Suppressor macrophage (primary cell): ENCODE data around the gene ARHGAP5.

Experiments
- DNase-seq, 4 experiments: peaks; one replicate each; pipeline ENCODE4 v3.0.0-alpha.2; 2020 to 2022

The ARHGAP5 gene

GRCh38 chr14:32183151-32184058 is 106.3 kb downstream of the ARHGAP5 start:
- no peak for DNase-seq

DNA sequence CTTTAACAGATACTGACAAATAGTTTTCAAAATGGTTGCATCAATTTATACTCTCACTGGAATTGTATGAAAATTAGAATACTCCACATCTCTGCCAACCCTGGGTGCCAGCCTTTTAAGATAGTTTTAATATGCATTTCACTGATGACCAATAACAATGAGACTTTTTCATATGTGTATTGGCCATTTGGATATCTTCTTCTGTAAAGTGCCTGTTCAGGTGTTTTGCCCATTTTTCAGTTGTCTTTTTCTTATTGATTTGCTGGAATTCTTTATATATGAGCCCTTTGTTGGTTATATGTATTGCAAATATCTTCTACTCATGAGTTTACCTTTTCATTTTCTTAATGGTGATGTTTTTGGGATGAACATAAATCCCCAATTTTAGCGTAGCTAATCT is 108.0 kb downstream of the ARHGAP5 start:
- no peak for DNase-seq

DNA sequence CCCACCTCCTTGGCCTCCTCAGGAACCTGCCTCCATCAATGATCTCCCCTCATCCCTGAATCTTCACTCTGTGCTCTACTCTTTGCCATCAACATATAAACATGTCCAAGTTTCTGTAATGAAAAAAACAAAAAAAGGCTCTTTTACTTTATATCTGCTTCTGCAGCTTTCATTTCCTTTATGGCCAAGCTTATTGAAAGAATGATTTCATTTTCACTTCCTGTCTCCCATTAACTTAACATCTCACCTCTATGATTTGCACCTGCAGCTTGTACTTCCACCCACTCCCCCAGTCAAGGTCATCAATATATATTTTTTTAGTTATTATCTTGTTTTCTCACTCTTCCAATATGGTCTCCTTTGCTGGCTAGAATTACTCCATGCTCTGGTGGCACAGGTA is 109.1 kb downstream of the ARHGAP5 start:
- no peak for DNase-seq

- DNase-seq = peak in 2 of 4 experiments; percentile 20 to 21
These were observed 112.7 kb downstream of the ARHGAP5 start for GRCh38 chr14:32189811-32190210.

GRCh38 chr14:32190673-32191072 is 113.6 kb downstream of the ARHGAP5 start:
- peak in 3 of 4 experiments; percentile 26 to 57 (median 36) for DNase-seq

GRCh38 chr14:32192712-32193373 is 115.7 kb downstream of the ARHGAP5 start:
- no peak for DNase-seq

DNA sequence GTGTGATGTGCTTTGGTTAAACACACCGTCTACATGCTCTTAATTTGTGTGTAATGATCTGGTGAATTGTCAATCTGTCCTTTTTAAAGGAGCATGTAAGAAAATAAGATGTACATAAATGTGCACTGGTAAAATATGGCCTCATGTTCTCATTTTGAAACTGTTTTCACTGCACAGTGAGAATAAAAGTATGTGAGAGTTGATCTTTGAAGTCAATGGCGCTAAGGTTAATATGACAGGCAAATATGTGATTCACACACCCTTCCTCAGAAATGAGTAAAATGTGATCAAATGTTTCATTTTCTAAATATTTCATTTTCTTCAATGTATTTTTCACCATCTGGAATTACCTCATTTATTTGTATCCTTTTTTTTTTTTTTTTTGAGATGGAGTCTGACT is 116.4 kb downstream of the ARHGAP5 start:
- no peak for DNase-seq

- peak in 2 of 4 experiments; percentile 41 to 57 for DNase-seq
These were observed 118.5 kb downstream of the ARHGAP5 start for GRCh38 chr14:32195636-32196035.

DNA sequence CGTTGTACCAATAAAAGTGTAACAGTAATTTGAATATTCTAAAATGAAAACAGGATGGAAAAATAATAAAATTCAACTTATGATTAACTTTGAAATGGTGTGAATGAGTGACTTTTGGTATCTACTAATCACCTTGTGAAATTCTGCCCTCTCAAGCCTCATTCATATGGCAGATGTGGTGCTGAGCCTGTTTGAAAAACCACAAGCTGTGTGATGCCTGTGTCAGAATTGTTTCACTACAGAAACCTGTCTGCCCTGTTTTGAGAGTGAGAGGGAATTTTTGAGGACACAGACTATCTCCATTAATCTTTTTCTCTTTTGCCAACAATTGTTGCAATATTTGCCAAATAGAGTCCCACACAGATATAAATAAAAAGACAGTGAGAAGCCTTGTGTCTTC is 120.8 kb downstream of the ARHGAP5 start:
- no peak for DNase-seq

GRCh38 chr14:32200368-32201192 is 123.5 kb downstream of the ARHGAP5 start:
- DNase-seq = peak in 2 of 4 experiments; percentile 52 to 61

- peak in 3 of 4 experiments; percentile 35 to 59 (median 44) for DNase-seq
These were observed 124.2 kb downstream of the ARHGAP5 start for GRCh38 chr14:32201193-32201815.

DNA sequence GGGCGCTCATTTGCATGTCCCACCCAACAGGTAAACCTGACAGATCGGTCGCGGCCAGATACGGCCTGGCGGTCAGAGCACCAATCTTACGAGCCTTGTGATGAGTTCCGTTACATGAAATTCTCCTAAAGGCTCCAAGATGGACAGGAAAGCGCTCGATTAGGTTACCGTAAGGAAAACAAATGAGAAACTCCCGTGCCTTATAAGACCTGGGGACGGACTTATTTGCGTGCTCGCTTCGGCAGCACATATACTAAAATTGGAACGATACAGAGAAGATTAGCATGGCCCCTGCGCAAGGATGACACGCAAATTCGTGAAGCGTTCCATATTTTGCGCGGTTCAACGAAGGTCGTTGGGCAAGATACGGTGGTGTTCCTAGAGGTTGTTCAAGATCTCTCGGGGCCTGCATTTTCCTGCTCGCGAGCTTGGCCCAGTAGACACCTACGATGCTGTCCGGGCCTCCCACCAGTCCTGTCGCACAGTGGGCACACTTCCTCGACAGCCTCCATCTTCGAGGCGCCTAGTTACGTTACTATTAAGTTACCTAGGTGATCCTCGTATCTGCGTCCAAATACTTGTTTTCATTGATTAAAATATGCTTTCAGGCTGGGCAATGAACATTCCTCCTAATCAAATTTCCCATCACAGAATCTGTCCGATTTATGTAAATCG is 124.8 kb downstream of the ARHGAP5 start, which contains the start of gene RNU6-7:
RNU6-7 (plus strand) TSS at position 230 of the 675 bp plus-strand sequence.
- DNase-seq = peak in 2 of 4 experiments; percentile 5 to 12

DNA sequence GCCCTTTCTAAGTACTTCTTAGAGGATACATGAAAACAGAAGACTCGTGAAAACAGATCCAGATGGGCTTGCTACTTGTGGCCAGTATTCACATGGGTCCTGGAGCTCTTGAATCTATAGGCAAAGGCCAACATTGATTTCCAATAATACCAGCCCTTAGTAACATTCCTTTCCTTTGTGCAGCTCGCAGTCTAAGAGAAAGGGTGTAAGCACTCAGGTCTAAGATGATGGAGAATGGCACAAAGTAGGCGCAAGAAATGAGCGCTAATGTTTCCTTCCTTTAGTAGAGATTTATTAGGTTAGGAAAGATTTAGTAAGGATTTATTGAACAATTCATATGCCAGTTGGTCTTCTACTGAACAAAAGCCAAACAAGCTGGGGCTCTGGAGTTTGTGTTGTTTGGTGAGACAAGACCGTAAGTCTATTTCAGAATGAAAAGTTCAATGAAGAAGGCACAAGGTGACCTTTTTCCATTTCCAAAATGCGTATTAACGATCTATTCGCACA is 125.4 kb downstream of the ARHGAP5 start:
- no peak for DNase-seq

DNA sequence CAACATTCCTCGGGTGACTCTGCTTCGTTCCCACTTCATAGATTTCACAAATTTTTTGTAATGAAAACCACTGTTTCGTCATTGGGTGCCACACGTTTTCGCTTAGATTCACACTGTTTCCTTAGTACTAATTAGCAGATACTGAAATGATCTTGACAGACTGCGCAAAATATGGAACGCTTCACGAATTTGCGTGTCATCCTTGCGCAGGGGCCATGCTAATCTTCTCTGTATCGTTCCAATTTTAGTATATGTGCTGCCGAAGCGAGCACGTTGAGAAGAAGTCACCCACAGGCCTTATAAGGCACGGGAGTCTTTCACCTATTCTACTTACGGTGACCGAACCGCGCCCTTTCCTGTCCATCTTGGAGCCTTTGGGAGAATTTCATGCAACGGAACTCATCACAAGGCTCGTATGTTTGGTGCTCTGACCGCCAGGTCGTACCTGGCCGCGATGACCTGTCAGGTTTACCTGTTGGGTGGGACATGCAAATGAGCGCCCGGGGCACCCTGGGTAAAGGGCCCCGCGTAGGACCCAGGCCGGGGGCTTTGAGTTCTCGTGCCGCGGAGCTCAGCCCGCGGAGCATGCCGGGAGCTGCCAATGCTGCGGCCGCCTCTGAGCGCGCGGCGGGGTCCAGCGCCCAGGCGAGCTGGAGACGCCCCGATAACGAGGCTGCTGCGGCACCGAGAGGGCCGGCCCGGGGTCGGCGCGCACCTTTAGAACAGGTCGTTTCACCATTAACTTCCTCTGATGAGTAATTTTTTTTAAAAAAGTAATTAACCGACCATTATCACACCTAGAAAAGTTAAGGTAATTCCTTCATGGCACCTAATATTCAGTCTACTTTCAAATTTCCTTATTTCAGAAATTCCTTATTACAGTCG is 126.1 kb downstream of the ARHGAP5 start, which contains the start of gene RNU6-8:
RNU6-8 (minus strand) TSS at position 272 of the 885 bp plus-strand sequence.
- DNase-seq = peak; percentile 49 to 80 (median 62)

DNA sequence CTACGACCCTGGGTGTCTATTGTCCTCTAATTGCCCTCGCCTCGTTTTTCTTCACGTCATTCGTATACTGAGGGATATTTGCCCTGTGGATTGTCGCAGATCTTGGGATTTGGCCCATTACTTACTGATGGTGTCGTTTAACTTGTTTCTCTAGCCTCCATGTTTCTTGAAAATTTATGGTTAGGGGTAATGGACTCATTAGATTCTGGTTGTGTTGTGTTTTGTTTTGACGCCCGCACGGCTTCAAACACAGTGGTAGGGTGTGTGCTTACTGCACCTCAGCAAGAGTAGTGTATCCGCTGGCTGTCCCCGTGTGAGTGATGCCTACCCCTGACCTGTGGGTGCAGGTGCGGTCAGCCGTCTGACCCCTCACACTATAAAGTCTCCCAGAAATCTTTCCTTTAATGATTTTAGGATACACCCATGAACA is 126.8 kb downstream of the ARHGAP5 start:
- DNase-seq = no peak

- DNase-seq = no peak
These were observed 128.4 kb downstream of the ARHGAP5 start for GRCh38 chr14:32205554-32205953.

DNA sequence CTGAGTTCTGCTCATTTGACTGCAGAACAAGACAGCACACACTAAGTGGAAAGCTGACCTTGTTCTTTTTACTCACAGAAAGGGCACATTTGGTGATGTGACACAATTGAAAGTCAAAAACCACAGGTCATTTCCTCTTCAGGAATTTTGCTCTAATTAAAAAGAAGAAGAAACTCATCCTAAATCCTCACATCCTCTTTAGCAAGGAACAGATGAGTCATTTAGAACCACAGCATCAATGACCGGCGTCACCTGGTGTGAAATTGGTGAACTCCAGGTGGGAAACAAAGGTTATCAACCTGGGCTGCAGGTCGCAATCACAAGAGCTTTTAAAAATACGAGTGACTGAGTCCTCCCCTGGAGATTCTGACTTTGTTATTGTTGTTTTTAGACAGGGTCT is 128.9 kb downstream of the ARHGAP5 start:
- peak; percentile 10 to 75 (median 42) for DNase-seq

GRCh38 chr14:32206552-32206951 is 129.4 kb downstream of the ARHGAP5 start:
- no peak for DNase-seq

DNA sequence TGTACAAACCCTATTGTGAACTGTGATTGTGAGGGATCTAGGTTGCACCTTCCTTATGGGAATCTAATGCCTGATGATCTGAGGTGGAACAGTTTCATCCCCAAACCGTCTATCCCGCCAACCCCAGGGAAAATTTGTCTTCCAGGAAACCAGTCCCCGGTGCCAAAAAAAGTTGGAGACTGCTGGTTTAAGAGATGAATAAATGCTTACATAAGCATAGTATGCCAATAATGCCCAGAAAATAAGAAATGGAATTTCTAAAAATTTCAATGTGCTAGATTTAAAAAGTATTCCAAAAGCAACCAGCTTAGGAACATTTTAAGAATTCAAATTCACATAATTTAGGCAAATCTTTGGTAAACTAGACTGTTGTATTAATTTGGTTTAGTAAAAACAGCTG is 131.4 kb downstream of the ARHGAP5 start:
- no peak for DNase-seq
